ENCODE measurements around the gene ENTREP3. TPM values are rescaled to one million over a fixed set of nuclear protein-coding genes. Genes with fewer than 3 reads are reported as not detected.
"Not testable (repeated sequence)": the region's sequence is repeated elsewhere in the genome, so short reads cannot be mapped to it uniquely, and the experiment has no call there.

Gene ENTREP3
- total RNA-seq, 4 donors from 2014 or later = 22.7 to 42.0 (median 26.6) TPM

GRCh38 chr1:155294520-155295182, 39.4 kb upstream of the ENTREP3 start:
- H3K4me1 ChIP-seq = peaks cover 0 to 10% (median 3%) of the 10 kb centered on the region in 4 donors
- no peak for TF ChIP-seq EP300 (IDR thresholded peaks at IDR 0.05)
- no peak for TF ChIP-seq CTCF (IDR thresholded peaks at IDR 0.05)
- no peak for TF ChIP-seq POLR2A (IDR thresholded peaks at IDR 0.05)
- peaks cover 0 to 31% of the 10 kb centered on the region in 2 donors for H3K27me3 ChIP-seq
- H3K4me3 ChIP-seq = peak overlapping the region in 1 of 4 donors; percentile 23
- no peak overlapping the region for H3K27ac ChIP-seq
- WGBS, 2 donors = 22 to 40% methylated on average over 40 to 41 of the region's 46 CpGs
- no peaks in the 10 kb centered on the region for H3K9me3 ChIP-seq
- H3K36me3 ChIP-seq = peaks cover 0 to 4% (median 0%) of the 10 kb centered on the region in 3 donors
- no peak for DNase-seq (ENCODE audit: low spot score in 2 of 2)

GRCh38 chr1:155293086-155293749, 37.9 kb upstream of the ENTREP3 start:
- peaks cover 0 to 10% (median 3%) of the 10 kb centered on the region in 4 donors for H3K4me1 ChIP-seq
- peaks cover 0 to 12% (median 0%) of the 10 kb centered on the region in 3 donors for H3K36me3 ChIP-seq
- no peak overlapping the region for H3K27ac ChIP-seq
- no peak for DNase-seq (ENCODE audit: low spot score in 2 of 2)
- 82 to 87% methylated on average over 15 to 17 of the region's 17 CpGs for WGBS, 2 donors
- peaks cover 0 to 31% of the 10 kb centered on the region in 2 donors for H3K27me3 ChIP-seq
- no peaks in the 10 kb centered on the region for H3K9me3 ChIP-seq
- no peak overlapping the region for H3K4me3 ChIP-seq
- no peak for TF ChIP-seq POLR2A (IDR thresholded peaks at IDR 0.05)

GRCh38 chr1:155291006-155291405, 35.7 kb upstream of the ENTREP3 start:
- WGBS, 2 donors = 80 to 85% methylated on average over 10 of the region's 10 CpGs
- not testable (repeated sequence) for DNase-seq (ENCODE audit: low spot score in 2 of 2)
- H3K27me3 ChIP-seq = peaks cover 0 to 17% of the 10 kb centered on the region in 2 donors

GRCh38 chr1:155287987-155288543, 32.8 kb upstream of the ENTREP3 start:
- DNase-seq (ENCODE audit: low spot score in 2 of 2) = no peak
- 85 to 90% methylated on average over 18 to 21 of the region's 21 CpGs for WGBS, 2 donors
- no peak overlapping the region for H3K27ac ChIP-seq

More at GRCh38 chr1:155291006-155291405, 35.7 kb upstream of the ENTREP3 start:
- H3K4me1 ChIP-seq = peaks cover 0 to 10% (median 3%) of the 10 kb centered on the region in 4 donors
- H3K36me3 ChIP-seq = peaks cover 0 to 23% (median 0%) of the 10 kb centered on the region in 3 donors
- not testable (repeated sequence) for H3K9me3 ChIP-seq, H3K4me3 ChIP-seq, H3K27ac ChIP-seq

GRCh38 chr1:155286544-155286943, 31.3 kb upstream of the ENTREP3 start:
- 93 to 98% methylated on average over 2 of the region's 2 CpGs for WGBS, 2 donors
- H3K36me3 ChIP-seq = peaks cover 0 to 51% (median 0%) of the 10 kb centered on the region in 3 donors
- H3K9me3 ChIP-seq = no peaks in the 10 kb centered on the region
- no peak for TF ChIP-seq POLR2A (IDR thresholded peaks at IDR 0.05)
- TF ChIP-seq EP300 (IDR thresholded peaks at IDR 0.05) = no peak
- TF ChIP-seq CTCF (IDR thresholded peaks at IDR 0.05) = no peak
- no peak overlapping the region for H3K27ac ChIP-seq
- no peaks in the 10 kb centered on the region for H3K27me3 ChIP-seq
- no peak for DNase-seq (ENCODE audit: low spot score in 2 of 2)
- H3K4me3 ChIP-seq = no peak overlapping the region
- no peaks in the 10 kb centered on the region for H3K4me1 ChIP-seq

More at GRCh38 chr1:155287987-155288543, 32.8 kb upstream of the ENTREP3 start:
- H3K27me3 ChIP-seq = no peaks in the 10 kb centered on the region
- H3K4me1 ChIP-seq = no peaks in the 10 kb centered on the region
- H3K4me3 ChIP-seq = no peak overlapping the region
- TF ChIP-seq POLR2A (IDR thresholded peaks at IDR 0.05) = no peak
- TF ChIP-seq EP300 (IDR thresholded peaks at IDR 0.05) = no peak
- H3K9me3 ChIP-seq = no peaks in the 10 kb centered on the region
- H3K36me3 ChIP-seq = peaks cover 0 to 45% (median 0%) of the 10 kb centered on the region in 3 donors

GRCh38 chr1:155285631-155286044, 30.4 kb upstream of the ENTREP3 start:
- DNase-seq (ENCODE audit: low spot score in 2 of 2) = no peak
- no peaks in the 10 kb centered on the region for H3K4me1 ChIP-seq
- WGBS, 2 donors = 86 to 93% methylated on average over 14 to 18 of the region's 18 CpGs
- no peaks in the 10 kb centered on the region for H3K27me3 ChIP-seq
- no peak overlapping the region for H3K4me3 ChIP-seq
- TF ChIP-seq POLR2A (IDR thresholded peaks at IDR 0.05) = no peak
- TF ChIP-seq EP300 (IDR thresholded peaks at IDR 0.05) = no peak
- no peak for TF ChIP-seq CTCF (IDR thresholded peaks at IDR 0.05)
- H3K27ac ChIP-seq = no peak overlapping the region
- H3K9me3 ChIP-seq = no peaks in the 10 kb centered on the region
- peaks cover 0 to 51% (median 0%) of the 10 kb centered on the region in 3 donors for H3K36me3 ChIP-seq
